Heart left ventricle (tissue), 16 donors: ENCODE measurements around the gene ENOX1. TPM values are rescaled to one million over a fixed set of nuclear protein-coding genes. Genes with fewer than 3 reads are reported as not detected.

ENCODE experiments used
- ATAC-seq, 4 donors: fragments of 200-7000 bp; cut with Tn5 transposase; one replicate each; pipeline ENCODE4 v1.9.1; 2020 to 2022; ENCODE audit warnings: moderate library complexity in 4 of 4, mild to moderate bottlenecking in 3 of 4, moderate number of reproducible peaks in 1 of 4
- DNase-seq, 5 donors: peaks; one replicate each; pipeline ENCODE4 v3.0.0-alpha.2; 2020
- H3K27ac ChIP-seq, 12 donors: fragments of 200-600 bp; sonication (generic) in 4 of 12; one replicate each; pipeline versions ENCODE4 v1.5.0 to v1.8.0; 2016 to 2022; ENCODE audit warnings: mild to moderate bottlenecking in 2 of 12
- H3K27me3 ChIP-seq, 9 donors: fragments of 200-600 bp; sonication (generic) in 2 of 9; one replicate each; pipeline versions ENCODE4 v1.5.1 to v1.8.0; 2016 to 2022; ENCODE audit warnings: mild to moderate bottlenecking in 3 of 9
- H3K36me3 ChIP-seq, 9 donors: fragments of 200-600 bp; sonication (generic) in 2 of 9; one replicate each; pipeline versions ENCODE4 v1.5.0 to v1.8.0; 2018 to 2022; ENCODE audit warnings: mild to moderate bottlenecking in 2 of 9
- H3K4me1 ChIP-seq, 12 donors: fragments of 200-600 bp; sonication (generic) in 4 of 12; one replicate each; pipeline versions ENCODE4 v1.5.0 to v1.8.0; 2016 to 2022; ENCODE audit warnings: mild to moderate bottlenecking in 3 of 12
- H3K4me3 ChIP-seq, 12 donors: fragments of 200-600 bp; sonication (generic) in 4 of 12; one replicate each; pipeline versions ENCODE4 v1.5.0 to v1.8.0; 2017 to 2022; ENCODE audit warnings: mild to moderate bottlenecking in 9 of 12, moderate library complexity in 4 of 12
- H3K9me3 ChIP-seq, 12 donors: fragments of 200-600 bp; sonication (generic) in 4 of 12; one replicate each; pipeline versions ENCODE4 v1.5.0 to v1.8.0; 2016 to 2022; ENCODE audit warnings: mild to moderate bottlenecking in 1 of 12
- CTCF ChIP-seq, 12 donors: fragments of 200-600 bp; sonication (generic) in 4 of 12; IDR thresholded peaks; one replicate each; pipeline versions ENCODE4 v1.5.0 to v1.8.0; 2018 to 2022; ENCODE audit warnings: antibody characterized with exemption in 12 of 12, mild to moderate bottlenecking in 5 of 12
- POLR2A ChIP-seq, 2 donors: fragments of 450-650 bp; IDR thresholded peaks; one replicate each; pipeline ENCODE4 v1.6.1; 2017; ENCODE audit warnings: antibody characterized with exemption in 2 of 2, mild to moderate bottlenecking in 2 of 2, moderate library complexity in 2 of 2
- WGBS, 4 donors: extraction: QIAGEN DNeasy Blood & Tissue Kit in 2 of 4; methylation state at CpG; one replicate each; pipeline versions ENCODE4 v1.1.5 to v1.1.7; 2013 to 2018; 5-methylcytosine and 5-hydroxymethylcytosine counted together
- intact Hi-C, 10 donors: fragments of 100-400 bp; cut with DNase I; formaldehyde crosslinking; loops; one replicate each; pipeline versions ENCODE4 v1.11.1 to v1.14.2; 2022
- polyA plus RNA-seq, 2 donors: library from polyadenylated mRNA; stranded (reverse); fragments of 200-250 nt; gene quantifications; one replicate each; pipeline ENCODE4 v1.2.3, GENCODE V29; 2013
- total RNA-seq, 9 donors: library from RNA; depleted of rRNA in 2 of 9; stranded (reverse); fragments of >200 nt in 2 of 9; fragmentation: NEBNext Ultra II Directional in 3 of 9; extraction: Animal tissue kit (Norgen Biotek cat#: 25700) in 3 of 9; gene quantifications; one replicate each; pipeline versions ENCODE4 v1.1.0 to v1.2.4, GENCODE V29; 2016 to 2023
- donor health status: ischemic (EF 13 %, LVEDD 7.1; RV severe dilation, severe dysfunction).
- donor health status: healthy with polysubstance abuse.
- donor health status: DM: no; HTN: yes; CAD: no.
- donor health status: DM: no; HTN: no; CAD: no.
- donor health status: ischemic (EF 25% LVEDD 6.9; RV normal size, moderate dysfunction).
- donor health status: ischemic (EF 25% LVEDD 5.7; RV mildly dilated, moderate dysfunction).
- donor health status: healthy.
- donor health status: DM: yes; HTN: yes; CAD: no.
- donor health status: ischemic (EF 35%, LVEDD 5.7; RV mildly dilated, moderate dysfunction).
- donor health status: nonischemic (EF 11% LVEDD 7.7; RV severe dilation, severe dysfunction).
- donor health status: DM: yes; HTN: yes; CAD: no.
- donor health status: PGD.
- donor health status: ischemic (EF 29% LVEDD 5.4; RV normal size, mild dysfunction).
- donor health status: nonischemic (EF 23%, LVEDD 6.1; RV moderate dilation, normal function).

The ENOX1 gene
- total and polyA plus RNA-seq, 11 donors: 2.0 to 10.1 (median 5.4) TPM

DNA sequence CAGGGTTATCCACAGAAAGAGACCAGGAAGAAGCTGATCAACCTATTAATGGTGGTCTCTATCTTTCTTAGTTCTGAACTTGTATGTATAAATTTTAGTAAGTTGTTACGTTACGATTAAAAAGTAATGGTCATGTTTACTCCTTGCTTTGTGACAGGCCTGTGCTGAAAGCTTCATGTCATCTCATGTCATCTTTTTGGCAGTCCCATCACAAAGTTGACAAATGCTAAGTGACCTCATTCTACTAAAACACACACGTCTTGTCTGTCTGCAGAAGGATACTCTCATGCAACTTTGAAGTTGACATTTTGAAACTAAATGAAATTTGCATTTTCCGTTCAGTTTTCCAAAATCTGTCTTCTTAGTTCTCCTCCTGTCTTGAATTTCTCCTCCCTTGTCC lies 417.5 kb downstream of the ENOX1 start:
- Histone ChIP-seq H3K4me3 (no peak overlapping the region), H3K4me1 (peaks cover 0 to 38% (median 17%) of the 10 kb centered on the region in 12 donors), H3K9me3 (no peaks in the 10 kb centered on the region), H3K27me3 (no peaks in the 10 kb centered on the region), H3K27ac (no peak overlapping the region), H3K36me3 (no peaks in the 10 kb centered on the region)
- no peak for TF ChIP-seq POLR2A (IDR thresholded peaks at IDR 0.05)
- TF ChIP-seq CTCF (IDR thresholded peaks at IDR 0.05): no peak
- no peak for DNase-seq
- intact Hi-C loops: no loop called here
- ATAC-seq: no peak
- WGBS, 4 donors: 67 to 84% (median 70%) methylated on average over 4 of the region's 4 CpGs

DNA sequence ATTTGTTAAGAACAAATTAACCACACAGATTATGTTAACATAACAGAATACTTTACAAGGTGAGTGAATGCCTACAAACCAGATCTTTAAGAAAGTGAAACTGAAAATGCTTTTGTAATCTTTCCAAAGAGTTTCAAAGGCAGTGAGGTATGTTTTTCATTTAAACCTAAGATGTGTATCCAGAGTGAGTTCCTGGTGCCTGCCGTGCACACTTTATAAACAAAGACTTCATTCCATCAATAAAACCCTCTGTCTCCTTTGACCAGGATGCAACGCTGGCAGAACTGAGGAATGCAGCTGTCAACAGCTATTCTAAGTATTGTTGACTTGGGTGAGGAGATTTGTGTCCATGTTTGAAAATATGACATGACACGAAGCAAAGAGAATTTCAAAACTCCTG lies 418.8 kb downstream of the ENOX1 start:
- Histone ChIP-seq H3K4me1 (peaks cover 0 to 34% (median 14%) of the 10 kb centered on the region in 12 donors), H3K27ac (peak overlapping the region in 4 of 12 donors; percentile 6 to 39 (median 18)), H3K4me3 (peak overlapping the region in 3 of 12 donors; percentile 3 to 19 (median 3)), H3K36me3 (no peaks in the 10 kb centered on the region), H3K27me3 (no peaks in the 10 kb centered on the region), H3K9me3 (no peaks in the 10 kb centered on the region)
- DNase-seq (no peak), ATAC-seq (peak in 1 of 4 donors; percentile 15)
- 13 to 30% (median 22%) methylated on average over 3 of the region's 3 CpGs for WGBS, 4 donors
- intact Hi-C loops: no loop called here
- TF ChIP-seq CTCF (IDR thresholded peaks at IDR 0.05): no peak
- no peak for TF ChIP-seq POLR2A (IDR thresholded peaks at IDR 0.05)

DNA sequence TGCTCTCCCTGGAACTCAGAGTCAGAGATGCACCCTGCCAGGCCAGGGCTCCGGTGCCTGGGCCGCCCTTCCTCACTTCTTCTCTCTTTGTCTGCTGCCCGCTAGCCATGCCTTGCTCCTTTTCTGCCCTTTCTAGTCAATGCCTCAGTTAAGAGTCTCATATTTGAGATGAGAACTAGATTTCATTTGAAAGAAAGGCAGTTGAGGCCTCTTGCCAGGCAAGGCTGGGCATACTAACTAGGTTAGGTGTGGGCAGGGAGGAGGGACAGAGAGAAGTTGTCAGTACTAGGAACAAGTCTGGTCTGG lies 421.8 kb downstream of the ENOX1 start:
- peaks cover 0 to 31% (median 13%) of the 10 kb centered on the region in 12 donors for H3K4me1 ChIP-seq

More for the DNA sequence above, 421.8 kb downstream of the ENOX1 start:
- no peak for TF ChIP-seq CTCF (IDR thresholded peaks at IDR 0.05)
- no peak for TF ChIP-seq POLR2A (IDR thresholded peaks at IDR 0.05)
- no peaks in the 10 kb centered on the region for H3K27me3 ChIP-seq
- intact Hi-C loops: no loop called here
- H3K4me3 ChIP-seq: no peak overlapping the region
- no peaks in the 10 kb centered on the region for H3K9me3 ChIP-seq
- ATAC-seq: no peak
- peak overlapping the region in 4 of 12 donors; percentile 7 to 77 (median 31) for H3K27ac ChIP-seq
- WGBS, 4 donors: 62 to 80% (median 69%) methylated on average over 3 of the region's 3 CpGs
- no peaks in the 10 kb centered on the region for H3K36me3 ChIP-seq
- DNase-seq: no peak
